ENCODE data around the gene RGMA. TPM values are rescaled to one million over a fixed set of nuclear protein-coding genes. Genes with fewer than 3 reads are reported as not detected.
"Not testable (repeated sequence)": the region's sequence is repeated elsewhere in the genome, so short reads cannot be mapped to it uniquely, and the experiment has no call there.

RGMA gene
- total RNA-seq, 2 experiments from 2014 or later = not detected

DNA sequence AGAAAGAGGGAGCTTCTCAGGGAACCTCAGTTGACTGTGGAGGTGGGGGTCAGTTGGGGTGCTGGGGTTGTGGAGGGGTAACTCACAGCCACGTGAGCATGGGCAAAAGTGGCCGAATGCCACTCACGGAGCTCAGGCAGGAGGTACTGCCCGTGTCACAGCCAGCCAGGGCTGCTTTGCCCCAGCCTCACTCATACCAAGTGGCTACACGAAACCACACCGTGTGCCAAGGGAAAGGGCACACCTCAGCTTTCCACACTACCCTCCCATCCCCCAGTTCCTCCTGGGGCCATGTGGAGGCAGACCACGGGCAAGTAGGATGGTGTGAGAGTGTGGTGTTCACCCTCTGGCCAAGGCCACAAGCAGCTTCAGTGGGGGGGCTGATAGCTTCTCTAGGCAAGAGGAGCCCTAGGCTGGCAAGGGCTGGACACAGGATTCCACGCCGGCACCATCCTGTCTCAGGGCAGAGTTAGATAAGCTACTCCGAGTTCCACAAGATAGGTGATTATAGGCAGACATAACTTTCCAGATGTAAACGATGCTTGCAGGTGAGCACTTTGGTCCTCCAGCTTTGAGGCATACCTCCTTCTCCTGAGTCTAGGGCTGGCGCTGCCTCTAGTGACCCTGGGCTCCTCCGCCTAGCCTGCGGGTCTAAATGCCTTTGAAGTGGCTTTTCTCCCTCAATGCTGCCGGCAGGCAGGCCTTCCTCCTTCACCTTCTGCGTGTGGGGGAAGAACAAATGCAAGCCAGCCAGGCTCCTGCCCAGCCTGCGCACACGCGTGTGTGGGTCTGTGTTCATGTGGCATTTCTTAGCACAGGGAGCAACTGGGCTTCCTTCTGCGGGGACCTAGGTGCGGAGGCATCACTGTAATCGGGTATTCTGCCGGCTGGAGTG, 25.0 kb downstream of the RGMA start:
- H3K27me3 Mint-ChIP-seq (ENCODE audit: low read depth) = peaks cover 16% of the 10 kb centered on the region
- H3K4me1 Mint-ChIP-seq (ENCODE audit: low read depth) = peaks cover 7% of the 10 kb centered on the region
- CTCF ChIA-PET = interaction anchor here (1.8 kb wide), 1 partner anchor 32 kb away, joined by 4 read pairs; no protein-coding TSS in a partner anchor
- DNase-seq = no peak
- no peaks in the 10 kb centered on the region for H3K9me3 Mint-ChIP-seq (ENCODE audit: insufficient read depth)
- no peak overlapping the region for H3K4me3 Mint-ChIP-seq
- H3K36me3 Mint-ChIP-seq (ENCODE audit: low read depth) = no peaks in the 10 kb centered on the region
- no peak overlapping the region for H3K27ac Mint-ChIP-seq
- POLR2A ChIA-PET = no interaction called here
- ATAC-seq = peak; percentile 27

- ATAC-seq (no peak), DNase-seq (no peak)
- H3K4me3 Mint-ChIP-seq = no peak overlapping the region
- CTCF ChIA-PET = interaction anchor here (1.8 kb wide), 1 partner anchor 31 kb away, joined by 4 read pairs; no protein-coding TSS in a partner anchor
- peaks cover 16% of the 10 kb centered on the region for H3K27me3 Mint-ChIP-seq (ENCODE audit: low read depth)
- peaks cover 7% of the 10 kb centered on the region for H3K4me1 Mint-ChIP-seq (ENCODE audit: low read depth)
- H3K9me3 Mint-ChIP-seq (ENCODE audit: insufficient read depth) = no peaks in the 10 kb centered on the region
- H3K36me3 Mint-ChIP-seq (ENCODE audit: low read depth) = no peaks in the 10 kb centered on the region
- POLR2A ChIA-PET = no interaction called here
- no peak overlapping the region for H3K27ac Mint-ChIP-seq
Measured at GRCh38 chr15:93063262-93063671, 25.7 kb downstream of the RGMA start.

DNA sequence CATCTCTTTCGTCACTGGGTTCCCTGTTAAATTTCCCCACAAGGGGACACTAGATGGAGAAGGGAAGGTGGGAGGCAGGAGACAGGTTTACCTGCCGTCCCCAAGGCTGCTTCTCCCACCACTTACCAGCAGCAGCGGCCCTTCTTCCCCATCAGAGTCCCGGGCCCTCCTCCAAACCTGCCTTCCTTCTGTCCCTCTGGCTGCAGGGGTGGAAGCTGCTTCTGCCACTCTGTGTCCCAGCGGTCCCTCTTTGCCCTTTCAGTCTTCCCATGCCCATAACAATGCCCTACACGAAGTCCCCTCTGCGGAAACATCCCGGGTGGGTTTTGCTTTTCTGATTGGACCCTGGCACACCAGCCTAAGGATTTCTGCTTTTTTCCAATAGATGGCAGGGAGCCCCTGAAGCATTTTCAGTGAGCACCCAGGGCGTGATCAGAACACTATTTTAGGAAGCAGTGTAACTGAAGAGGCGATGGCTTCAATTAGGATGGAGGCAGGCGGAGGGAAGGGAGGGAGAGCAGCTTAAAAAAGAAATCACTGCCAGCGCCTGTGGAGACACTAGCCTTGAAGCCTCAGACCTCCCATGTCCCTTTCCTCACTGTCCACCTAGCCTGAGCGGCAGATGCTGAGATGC, 26.3 kb downstream of the RGMA start:
- H3K4me1 Mint-ChIP-seq (ENCODE audit: low read depth); H3K9me3 Mint-ChIP-seq (ENCODE audit: insufficient read depth); H3K36me3 Mint-ChIP-seq (ENCODE audit: low read depth); POLR2A ChIA-PET; H3K27ac Mint-ChIP-seq; CTCF ChIA-PET; DNase-seq; ATAC-seq; H3K4me3 Mint-ChIP-seq: not testable (repeated sequence)
- H3K27me3 Mint-ChIP-seq (ENCODE audit: low read depth) = peaks cover 16% of the 10 kb centered on the region

DNA sequence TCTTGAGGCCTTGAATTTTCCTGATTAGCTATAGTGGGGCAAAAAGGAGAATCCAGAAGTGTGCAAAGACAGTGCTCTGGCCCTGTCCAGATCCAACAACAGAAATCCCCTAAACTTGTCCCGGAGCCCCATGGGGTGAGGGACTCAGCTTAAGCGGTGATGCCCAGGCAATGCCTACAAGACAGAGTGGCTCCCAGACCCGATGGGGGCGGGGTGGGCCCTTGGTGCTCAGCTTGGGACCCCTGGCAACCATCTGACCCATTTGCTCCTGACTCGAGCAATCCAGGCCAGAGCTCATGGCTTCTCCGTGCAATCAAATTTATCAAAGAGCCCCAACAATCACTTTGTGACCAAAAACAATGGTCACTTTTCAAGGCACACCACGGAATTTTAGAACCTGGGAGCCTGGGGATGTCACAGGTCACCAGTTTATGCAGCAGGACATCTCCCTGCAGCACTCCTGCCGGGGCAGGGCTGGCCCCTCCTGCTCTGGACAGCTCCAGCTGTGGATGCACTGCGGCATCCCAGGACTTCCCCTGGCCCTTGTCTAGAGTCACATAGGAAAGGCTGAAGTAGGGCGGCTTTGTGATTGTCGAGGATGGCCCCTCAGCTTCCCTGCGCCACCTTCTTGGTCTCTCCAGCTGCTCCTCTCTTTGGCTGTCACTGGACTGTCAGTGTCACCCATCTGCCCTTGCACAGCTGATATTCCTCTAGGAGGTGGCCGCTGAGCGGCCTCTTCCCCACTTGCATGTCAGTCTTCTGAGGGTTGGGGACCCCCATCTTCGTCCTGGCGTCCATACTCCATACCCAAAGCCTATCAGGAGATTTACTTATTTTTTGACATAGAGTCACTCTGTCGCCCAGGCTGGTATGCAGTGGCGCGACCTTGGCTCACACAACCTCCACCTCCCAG, 28.4 kb downstream of the RGMA start:
- CTCF ChIA-PET = interaction anchor here (0.6 to 1.9 kb wide), 5 partner anchors 12 to 1059 kb away, joined by 3 to 5 read pairs (median 5); no protein-coding TSS in a partner anchor
- Mint-ChIP-seq H3K27me3 (ENCODE audit: low read depth) (peaks cover 16% of the 10 kb centered on the region), H3K4me3 (no peak overlapping the region), H3K36me3 (ENCODE audit: low read depth) (no peaks in the 10 kb centered on the region), H3K4me1 (ENCODE audit: low read depth) (peaks cover 7% of the 10 kb centered on the region), H3K9me3 (ENCODE audit: insufficient read depth) (no peaks in the 10 kb centered on the region), H3K27ac (no peak overlapping the region)
- DNase-seq (no peak), ATAC-seq (no peak)
- POLR2A ChIA-PET = interaction anchor here (0.6 kb wide), 1 partner anchor 1972 kb away, joined by 3 read pairs; no protein-coding TSS in a partner anchor

GRCh38 chr15:93059442-93059841, 29.6 kb downstream of the RGMA start:
- CTCF ChIA-PET = interaction anchor here (1.0 to 1.9 kb wide), 4 partner anchors 28 to 1060 kb away, joined by 3 to 5 read pairs (median 4); no protein-coding TSS in a partner anchor
- no peak overlapping the region for H3K27ac Mint-ChIP-seq

GRCh38 chr15:93058904-93059427, 30.0 kb downstream of the RGMA start:
- ATAC-seq (no peak), DNase-seq (no peak)
- POLR2A ChIA-PET = no interaction called here
- CTCF ChIA-PET = interaction anchor here (1.1 to 1.2 kb wide), 2 partner anchors 29 to 1061 kb away, joined by 3 to 4 read pairs; no protein-coding TSS in a partner anchor
- Mint-ChIP-seq H3K4me1 (ENCODE audit: low read depth) (no peaks in the 10 kb centered on the region), H3K27me3 (ENCODE audit: low read depth) (peaks cover 10% of the 10 kb centered on the region), H3K36me3 (ENCODE audit: low read depth) (no peaks in the 10 kb centered on the region), H3K4me3 (no peak overlapping the region), H3K27ac (no peak overlapping the region), H3K9me3 (ENCODE audit: insufficient read depth) (no peaks in the 10 kb centered on the region)

More at GRCh38 chr15:93059442-93059841, 29.6 kb downstream of the RGMA start:
- Mint-ChIP-seq H3K4me1 (ENCODE audit: low read depth) (peaks cover 5% of the 10 kb centered on the region), H3K9me3 (ENCODE audit: insufficient read depth) (no peaks in the 10 kb centered on the region), H3K27me3 (ENCODE audit: low read depth) (peaks cover 13% of the 10 kb centered on the region), H3K36me3 (ENCODE audit: low read depth) (no peaks in the 10 kb centered on the region), H3K4me3 (no peak overlapping the region)
- POLR2A ChIA-PET = interaction anchor here (0.6 kb wide), 1 partner anchor 1974 kb away, joined by 3 read pairs; no protein-coding TSS in a partner anchor
- no peak for DNase-seq
- no peak for ATAC-seq

DNA sequence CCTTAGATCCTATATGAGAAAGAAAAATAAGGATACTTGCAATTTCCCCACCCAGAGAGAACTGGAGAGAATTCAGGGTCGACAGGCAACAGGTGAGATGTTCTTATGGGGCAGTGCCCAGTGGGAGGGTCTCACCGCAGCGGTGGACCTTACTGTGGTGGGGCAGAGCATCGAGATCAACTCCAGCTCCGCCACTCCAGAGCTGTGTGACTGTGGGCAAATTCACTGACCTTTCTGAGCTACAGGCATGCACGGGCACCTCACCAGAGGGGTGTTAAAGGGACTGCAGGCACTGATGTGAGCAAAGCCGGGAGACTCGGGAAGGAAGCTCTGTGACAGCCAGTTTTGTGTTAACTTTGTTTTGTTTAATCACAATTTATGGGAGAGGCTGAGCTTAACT, 30.9 kb downstream of the RGMA start:
- H3K27ac Mint-ChIP-seq = no peak overlapping the region
- POLR2A ChIA-PET = no interaction called here
- no peak overlapping the region for H3K4me3 Mint-ChIP-seq

GRCh38 chr15:93057618-93058017, 31.4 kb downstream of the RGMA start:
- Mint-ChIP-seq H3K4me3 (no peak overlapping the region), H3K27me3 (ENCODE audit: low read depth) (peaks cover 4% of the 10 kb centered on the region), H3K36me3 (ENCODE audit: low read depth) (no peaks in the 10 kb centered on the region), H3K4me1 (ENCODE audit: low read depth) (no peaks in the 10 kb centered on the region), H3K27ac (no peak overlapping the region), H3K9me3 (ENCODE audit: insufficient read depth) (no peaks in the 10 kb centered on the region)
- CTCF ChIA-PET = no interaction called here
- no peak for DNase-seq
- POLR2A ChIA-PET = no interaction called here
- ATAC-seq = no peak

More for the DNA sequence above, 30.9 kb downstream of the RGMA start:
- no peaks in the 10 kb centered on the region for H3K9me3 Mint-ChIP-seq (ENCODE audit: insufficient read depth)
- DNase-seq = no peak
- H3K36me3 Mint-ChIP-seq (ENCODE audit: low read depth) = no peaks in the 10 kb centered on the region
- H3K27me3 Mint-ChIP-seq (ENCODE audit: low read depth) = peaks cover 6% of the 10 kb centered on the region
- no peaks in the 10 kb centered on the region for H3K4me1 Mint-ChIP-seq (ENCODE audit: low read depth)
- ATAC-seq = no peak
- CTCF ChIA-PET = no interaction called here

DNA sequence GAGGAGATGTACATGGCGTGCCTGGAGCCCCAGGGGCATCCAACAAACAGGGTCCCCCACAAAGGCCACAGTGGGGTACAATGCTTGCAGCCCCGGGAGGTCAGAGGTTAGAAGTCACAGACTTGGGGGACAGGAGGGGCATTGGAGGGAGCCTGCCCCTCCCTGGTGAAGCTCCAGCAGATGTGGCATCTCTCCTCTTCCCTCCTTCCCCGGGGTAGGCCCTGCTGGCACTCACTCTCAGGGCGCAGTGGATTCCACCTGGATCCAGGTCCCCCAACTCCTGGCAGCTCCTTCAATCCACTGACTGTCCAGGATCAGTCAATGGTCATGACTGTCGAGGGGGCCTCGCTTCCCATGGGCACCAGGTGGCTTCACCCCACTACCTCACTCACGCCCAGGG, 32.2 kb downstream of the RGMA start:
- POLR2A ChIA-PET = no interaction called here
- DNase-seq (no peak), ATAC-seq (no peak)
- CTCF ChIA-PET = no interaction called here
- no peaks in the 10 kb centered on the region for H3K4me1 Mint-ChIP-seq (ENCODE audit: low read depth)
- no peak overlapping the region for H3K27ac Mint-ChIP-seq
- no peaks in the 10 kb centered on the region for H3K27me3 Mint-ChIP-seq (ENCODE audit: low read depth)
- H3K4me3 Mint-ChIP-seq = no peak overlapping the region
- H3K36me3 Mint-ChIP-seq (ENCODE audit: low read depth) = no peaks in the 10 kb centered on the region
- no peaks in the 10 kb centered on the region for H3K9me3 Mint-ChIP-seq (ENCODE audit: insufficient read depth)

DNA sequence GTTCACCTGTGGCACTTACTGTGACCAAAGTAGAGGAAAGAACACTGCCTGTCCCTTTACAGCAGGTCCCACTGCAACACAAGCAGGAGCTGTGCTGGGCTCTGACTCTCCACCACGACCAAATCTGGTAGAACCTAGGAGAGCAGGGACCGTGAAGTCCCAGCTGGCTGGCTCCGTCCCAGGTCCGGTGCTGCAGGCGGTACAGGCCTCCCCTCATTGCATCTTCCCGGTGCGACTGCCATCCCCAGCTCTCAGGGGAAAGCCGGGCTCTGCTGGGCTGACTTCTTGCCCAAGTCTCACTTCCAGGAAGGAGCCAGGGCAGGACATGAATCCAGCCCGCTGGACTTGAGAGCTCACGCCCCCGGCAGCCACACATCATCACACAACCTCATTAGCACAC, 33.8 kb downstream of the RGMA start:
- H3K27me3 Mint-ChIP-seq (ENCODE audit: low read depth) = no peaks in the 10 kb centered on the region
- CTCF ChIA-PET = no interaction called here
- no peaks in the 10 kb centered on the region for H3K4me1 Mint-ChIP-seq (ENCODE audit: low read depth)
- H3K36me3 Mint-ChIP-seq (ENCODE audit: low read depth) = no peaks in the 10 kb centered on the region
- no peak for ATAC-seq
- no peak overlapping the region for H3K27ac Mint-ChIP-seq
- no peaks in the 10 kb centered on the region for H3K9me3 Mint-ChIP-seq (ENCODE audit: insufficient read depth)
- no peak for DNase-seq
- H3K4me3 Mint-ChIP-seq = no peak overlapping the region
- POLR2A ChIA-PET = no interaction called here

DNA sequence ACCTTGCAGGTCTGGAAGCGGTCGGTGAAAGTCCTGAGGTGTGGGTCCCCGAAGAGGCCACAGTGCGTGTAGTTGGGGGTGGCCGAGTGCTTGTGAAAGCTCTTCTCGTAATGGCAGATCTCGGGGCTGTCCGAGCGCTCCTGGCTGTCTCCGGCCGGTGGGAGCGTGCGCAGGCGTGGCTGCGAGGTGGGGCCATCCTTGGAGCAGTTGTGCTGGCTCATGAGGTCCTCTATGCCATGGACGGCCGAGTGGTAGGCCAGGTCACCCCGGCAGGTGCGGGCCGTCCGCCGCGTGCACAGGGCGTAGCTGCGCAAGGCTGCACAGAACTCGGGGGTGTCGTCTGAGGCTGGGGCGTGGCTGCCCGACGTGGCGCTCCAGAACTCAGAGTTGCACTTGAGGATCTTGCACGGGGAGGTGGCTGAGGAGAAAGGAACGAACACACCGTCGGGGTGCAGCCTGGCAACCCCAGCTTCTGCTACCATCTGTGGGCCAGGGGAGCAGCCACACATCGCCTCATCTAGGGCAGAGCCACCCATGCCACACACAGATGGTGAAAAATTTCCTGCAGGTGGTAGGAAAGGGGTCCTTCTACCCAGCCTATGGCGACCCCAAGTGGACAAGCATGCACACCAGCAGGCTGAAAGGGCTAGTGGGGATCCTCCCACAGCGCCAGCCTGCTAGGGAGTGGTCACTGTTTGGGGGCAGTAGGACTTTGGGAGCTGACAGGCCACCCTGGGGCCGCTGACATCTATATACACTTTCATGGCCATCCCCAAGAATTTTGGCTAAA, 36.7 kb downstream of the RGMA start:
- DNase-seq = no peak
- peaks cover 14% of the 10 kb centered on the region for H3K4me1 Mint-ChIP-seq (ENCODE audit: low read depth)
- H3K36me3 Mint-ChIP-seq (ENCODE audit: low read depth) = no peaks in the 10 kb centered on the region
- ATAC-seq = no peak
- no peak overlapping the region for H3K4me3 Mint-ChIP-seq
- ChIA-PET CTCF (no interaction called here), POLR2A (no interaction called here)
- no peak overlapping the region for H3K27ac Mint-ChIP-seq
- H3K27me3 Mint-ChIP-seq (ENCODE audit: low read depth) = peaks cover 5% of the 10 kb centered on the region
- no peaks in the 10 kb centered on the region for H3K9me3 Mint-ChIP-seq (ENCODE audit: insufficient read depth)

Measured in activated CD8-positive, alpha-beta T cell treated with anti-CD3 and anti-CD28 coated beads, Interleukin-2, amount 10 ng/mL, durations not matched to agents 7 days and 5 days (primary cell).